Limb (tissue), 2 donors: Measurements from ENCODE around the gene CREB3L1.

Experiments
- DNase-seq, 2 donors: peaks; one replicate each; pipeline ENCODE4 v3.0.0-alpha.2; 2016; ENCODE audit errors: extremely low spot score in 2 of 2

Gene CREB3L1

DNA sequence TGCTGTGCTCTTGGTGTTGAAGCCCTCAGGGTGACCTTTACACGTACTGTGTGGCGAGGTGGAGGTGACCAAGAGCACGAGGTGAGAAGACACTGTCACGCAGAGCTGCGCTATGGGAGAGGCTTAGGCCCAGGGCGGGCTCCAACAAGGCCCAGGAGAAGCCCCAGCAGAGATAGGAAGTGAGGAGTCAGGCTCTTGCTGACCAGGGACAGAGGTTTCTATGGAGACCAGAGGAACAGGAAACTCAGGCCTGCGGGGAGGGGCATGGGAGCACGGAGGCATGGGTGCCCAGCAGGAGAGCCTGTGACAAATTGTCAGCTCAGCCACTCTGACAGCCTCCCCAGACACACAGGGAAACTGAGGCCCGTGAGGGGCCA lies 85.6 kb downstream of the CREB3L1 start:
- no peak for DNase-seq

DNA sequence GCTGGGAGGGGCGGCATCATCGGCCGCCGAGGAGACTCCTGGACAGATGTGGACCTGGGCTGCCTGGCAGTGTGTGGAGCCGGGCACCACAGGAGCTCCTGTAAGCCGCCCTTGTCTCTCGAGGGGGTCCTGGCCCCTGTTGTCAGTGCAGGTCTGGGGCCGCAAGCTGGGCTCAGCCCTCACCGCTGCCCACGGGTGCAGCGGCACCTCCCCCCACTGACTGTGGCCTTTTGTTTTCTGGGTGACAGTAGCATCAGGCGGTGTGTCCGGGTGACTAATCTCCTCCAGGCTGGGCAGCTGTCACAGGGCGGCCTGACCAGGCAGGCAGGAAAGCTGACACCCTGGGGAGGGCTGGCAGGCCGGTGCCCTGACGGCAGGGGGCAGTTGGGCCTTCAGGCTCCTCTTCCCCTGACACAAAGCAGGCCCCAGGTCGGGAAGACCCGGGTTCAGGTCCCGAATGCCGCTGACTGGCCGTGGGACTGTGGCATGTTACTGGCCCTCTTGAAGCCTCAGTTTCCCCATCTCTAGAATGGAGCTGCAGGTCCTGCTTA lies 86.1 kb downstream of the CREB3L1 start:
- DNase-seq: no peak

DNA sequence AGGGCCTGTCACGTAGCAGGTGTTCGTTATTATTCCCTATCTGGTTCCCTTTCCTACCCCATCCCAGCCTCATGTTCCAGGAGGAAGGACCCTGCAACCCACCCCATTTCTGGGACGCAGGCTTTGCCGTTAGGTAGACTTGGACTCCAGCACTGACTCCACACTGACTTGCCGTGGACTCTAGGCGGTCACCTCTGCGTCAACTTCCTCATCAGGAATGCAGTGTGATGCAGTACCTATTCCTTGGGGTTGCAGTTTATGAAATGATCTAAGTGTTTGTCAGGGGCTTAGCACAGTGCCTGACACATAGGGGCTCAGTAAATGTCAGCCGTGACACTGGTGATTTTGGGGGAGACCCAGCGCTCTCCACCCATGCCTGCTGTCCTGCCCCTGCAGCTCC lies 86.6 kb downstream of the CREB3L1 start:
- DNase-seq: no peak

DNA sequence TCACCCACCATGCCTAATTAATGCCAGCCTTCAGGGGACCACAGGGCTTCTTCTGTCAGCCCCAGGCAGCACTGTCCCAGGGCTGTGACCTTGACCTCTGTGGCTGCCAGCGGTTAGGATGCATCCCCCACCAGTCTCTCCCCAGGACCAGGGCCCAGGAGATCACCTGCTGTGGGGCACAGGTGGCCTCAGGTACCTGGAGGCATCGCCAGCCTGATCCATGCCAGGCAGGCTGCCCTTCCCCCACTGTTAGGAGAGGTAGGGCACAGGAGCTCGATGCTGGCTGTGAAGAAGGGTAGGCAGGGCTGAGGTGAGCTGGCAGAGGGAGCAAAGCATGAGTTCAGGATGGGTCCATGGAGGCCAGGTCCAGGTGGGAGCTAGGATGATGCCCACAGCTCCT lies 87.3 kb downstream of the CREB3L1 start:
- DNase-seq: no peak

DNA sequence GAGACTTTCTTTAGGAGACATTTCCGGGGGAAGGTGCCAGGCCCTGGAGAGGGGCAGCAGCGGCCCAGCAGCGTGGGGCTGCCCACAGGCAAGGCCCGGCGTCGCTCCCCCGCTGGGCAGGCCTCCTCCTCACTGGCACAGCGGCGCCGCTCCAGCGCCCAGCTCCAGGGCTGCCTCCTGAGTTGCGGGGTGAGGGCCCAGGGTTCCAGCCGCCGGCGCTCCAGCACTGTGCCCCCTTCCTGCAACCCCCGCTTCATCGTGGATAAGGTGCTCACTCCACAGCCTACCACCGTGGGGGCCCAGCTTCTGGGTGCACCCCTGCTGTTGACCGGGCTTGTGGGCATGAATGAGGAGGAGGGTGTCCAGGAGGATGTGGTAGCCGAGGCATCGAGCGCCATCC lies 88.8 kb downstream of the CREB3L1 start:
- no peak for DNase-seq

DNA sequence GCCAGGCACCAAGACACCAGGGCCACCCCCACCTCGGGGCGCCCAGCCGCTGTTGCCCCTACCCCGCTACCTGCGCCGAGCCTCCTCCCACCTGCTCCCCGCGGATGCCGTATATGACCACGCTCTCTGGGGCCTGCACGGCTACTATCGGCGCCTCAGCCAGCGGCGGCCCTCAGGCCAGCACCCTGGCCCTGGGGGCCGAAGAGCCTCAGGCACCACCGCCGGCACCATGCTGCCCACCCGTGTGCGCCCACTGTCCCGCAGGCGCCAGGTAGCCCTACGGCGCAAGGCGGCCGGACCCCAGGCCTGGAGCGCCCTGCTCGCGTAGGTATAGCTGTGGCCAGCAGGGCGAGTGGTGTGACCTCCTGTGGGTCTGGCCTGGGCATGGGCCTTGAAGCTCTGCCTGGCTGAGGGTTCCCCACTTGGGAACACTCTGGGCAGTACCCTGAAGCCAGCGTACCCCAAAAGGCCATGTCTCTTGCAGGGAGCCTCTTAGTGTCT lies 89.2 kb downstream of the CREB3L1 start:
- no peak for DNase-seq

DNA sequence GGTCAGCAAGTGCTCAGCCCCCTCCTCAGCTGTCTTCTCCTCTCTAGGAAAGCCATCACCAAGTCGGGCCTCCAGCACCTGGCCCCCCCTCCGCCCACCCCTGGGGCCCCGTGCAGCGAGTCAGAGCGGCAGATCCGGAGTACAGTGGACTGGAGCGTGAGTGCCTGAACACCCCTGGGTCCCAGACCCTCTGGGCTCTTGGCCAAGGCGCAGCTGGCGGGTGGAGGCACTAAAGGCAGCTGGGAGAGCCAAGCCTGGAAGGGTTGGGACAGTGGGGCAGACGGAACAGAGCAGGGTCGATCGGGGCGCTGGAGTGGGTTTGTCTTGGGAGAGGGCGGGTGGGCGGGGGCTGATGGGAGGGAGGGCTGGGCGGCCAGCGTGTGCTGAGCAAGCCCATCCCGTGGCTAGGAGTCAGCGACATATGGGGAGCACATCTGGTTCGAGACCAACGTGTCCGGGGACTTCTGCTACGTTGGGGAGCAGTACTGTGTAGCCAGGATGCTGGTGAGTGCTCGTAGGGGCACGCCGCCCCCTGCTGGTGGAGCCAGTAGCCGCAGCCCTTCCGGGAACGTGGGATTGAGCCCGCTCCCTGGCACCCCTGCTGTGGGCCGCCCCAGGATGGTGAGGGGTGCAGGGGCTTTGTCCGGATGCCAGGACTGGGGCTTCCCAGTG lies 89.9 kb downstream of the CREB3L1 start:
- DNase-seq: peak in 1 of 2 donors; percentile 85

DNA sequence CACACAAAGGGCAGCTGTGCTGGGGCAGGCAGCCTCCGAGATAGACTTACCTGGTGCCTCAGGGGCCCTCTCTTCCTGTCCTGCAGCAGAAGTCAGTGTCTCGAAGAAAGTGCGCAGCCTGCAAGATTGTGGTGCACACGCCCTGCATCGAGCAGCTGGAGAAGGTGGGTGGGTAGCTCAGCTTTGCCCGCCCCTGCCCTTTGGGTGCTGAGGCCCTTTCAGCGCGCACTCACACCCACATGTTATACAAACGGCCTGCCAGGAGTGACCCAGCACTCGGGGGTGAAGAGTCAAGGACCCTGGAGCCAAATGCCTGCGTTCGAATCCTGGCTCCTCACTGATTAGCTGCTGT lies 90.4 kb downstream of the CREB3L1 start:
- no peak for DNase-seq

DNA sequence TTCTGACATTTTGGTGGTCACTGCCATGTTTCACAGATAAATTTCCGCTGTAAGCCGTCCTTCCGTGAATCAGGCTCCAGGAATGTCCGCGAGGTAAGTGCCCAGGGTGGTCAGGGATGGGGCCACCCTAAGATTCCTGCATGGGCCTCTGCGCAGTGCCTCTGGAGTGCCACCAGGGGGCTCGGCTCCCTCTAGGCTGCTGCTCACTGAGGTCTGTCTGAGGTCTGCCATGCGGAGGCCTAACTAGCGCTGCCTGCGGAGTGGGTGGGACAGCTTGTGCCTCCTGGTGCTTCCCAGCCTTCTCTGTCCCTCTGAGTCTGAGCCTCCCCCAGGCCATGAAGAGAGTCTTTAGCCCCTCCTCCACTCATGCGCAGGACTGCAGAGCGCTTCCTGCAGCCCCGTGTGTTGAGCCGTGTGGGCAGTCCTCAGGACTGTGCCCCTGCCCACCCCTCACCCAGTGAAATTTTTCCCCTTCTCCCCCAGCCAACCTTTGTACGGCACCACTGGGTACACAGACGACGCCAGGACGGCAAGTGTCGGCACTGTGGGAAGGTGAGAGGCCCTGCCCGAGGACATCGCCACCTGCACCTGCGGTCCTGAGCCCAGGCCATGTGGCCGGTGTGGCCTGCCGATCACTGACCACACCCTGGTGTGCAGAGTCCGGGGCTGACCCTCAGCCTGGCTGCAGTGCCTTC lies 92.1 kb downstream of the CREB3L1 start:
- DNase-seq: peak; percentile 70 to 71

DNA sequence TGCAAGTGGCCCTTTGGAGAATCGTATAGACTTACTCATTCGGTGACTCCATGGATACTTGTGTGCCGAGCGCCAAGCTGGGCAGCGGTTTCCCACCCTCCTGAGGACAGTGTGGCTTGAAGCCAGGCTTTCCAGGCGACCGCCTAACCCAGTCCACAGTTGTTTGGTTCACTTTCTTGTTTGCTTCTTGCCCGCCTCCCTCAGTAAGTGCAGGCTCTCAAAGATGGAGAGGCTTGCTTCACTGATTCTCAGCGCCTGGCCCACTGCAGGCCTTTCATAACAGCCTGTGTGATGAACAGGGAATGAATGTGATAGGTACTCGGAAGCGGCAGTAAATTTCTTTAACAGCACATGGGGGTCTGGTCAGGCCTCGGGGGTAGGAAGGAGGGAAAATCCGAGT lies 92.8 kb downstream of the CREB3L1 start:
- DNase-seq: no peak
